OCI-LY1 (cell line): ENCODE data around the gene KLF5.
"Not testable (repeated sequence)": the region's sequence is repeated elsewhere in the genome, so short reads cannot be mapped to it uniquely, and the experiment has no call there.

Experiments
- CTCF ChIP-seq: fragments of 200-600 bp; sonication (generic), shearing (Covaris generic); IDR thresholded peaks from 2 replicates; pipeline ENCODE4 v1.5.1; 2017; ENCODE audit warnings: mild to moderate bottlenecking, antibody characterized with exemption, low read length, moderate library complexity, mixed read lengths
- EZH2 ChIP-seq: fragments of 200-600 bp; sonication (generic), shearing (Covaris generic); IDR thresholded peaks from 2 replicates; pipeline ENCODE4 v1.8.0; 2017; ENCODE audit warnings: borderline replicate concordance, mixed run types, mild to moderate bottlenecking, antibody characterized with exemption, low read length, moderate library complexity, mixed read lengths

DNA sequence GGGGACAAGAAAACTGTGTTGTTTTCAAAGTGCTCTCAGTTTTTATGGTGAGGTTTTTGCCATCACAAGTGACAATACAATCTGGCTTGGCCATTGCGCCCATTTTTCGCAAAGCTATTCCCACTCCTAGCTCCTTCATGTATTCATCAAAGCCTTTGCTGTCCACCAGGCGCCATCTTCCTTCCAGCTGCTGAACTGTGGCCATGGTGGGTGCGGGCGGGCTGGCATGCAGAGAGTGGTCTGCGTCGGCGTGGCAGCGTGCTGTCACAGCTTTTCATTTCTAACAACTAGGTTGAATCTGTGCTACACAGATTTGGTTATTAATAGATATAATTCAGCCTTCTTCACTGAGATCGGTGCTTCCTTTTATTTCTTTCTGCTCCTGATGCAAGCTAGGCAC lies 42.0 kb downstream of the KLF5 start:
- TF ChIP-seq CTCF, EZH2: not testable (repeated sequence)
